Fibroblast of villous mesenchyme (primary cell): ENCODE results near the gene PPP6R3. TPM values are rescaled to one million over a fixed set of nuclear protein-coding genes. Genes with fewer than 3 reads are reported as not detected.

Experiments used
- DNase-seq: peaks from one replicate; pipeline ENCODE4 v3.0.0-alpha.2; 2010; ENCODE audit warnings: low read depth
- H3K4me3 ChIP-seq: 2 replicates; pipeline ENCODE4 v1.5.1; 2011; ENCODE audit warnings: low read depth, mild to moderate bottlenecking, low read length
- total RNA-seq: library from RNA; depleted of rRNA; stranded (reverse); fragments of >200 nt; gene quantifications from 2 replicates; pipeline ENCODE4 v1.2.3, GENCODE V29; 2012
- TF ChIP-seq, protein P1 (sequence below): IDR thresholded peaks from 2 replicates; pipeline ENCODE4 v1.5.1; 2012; ENCODE audit warnings: low read depth, mild to moderate bottlenecking, low read length; ENCODE audit not compliant: insufficient read depth

Gene PPP6R3
- total RNA-seq, 1 donor: 218 TPM

- peak; percentile 100 for DNase-seq
- TF ChIP-seq, protein P1, sequence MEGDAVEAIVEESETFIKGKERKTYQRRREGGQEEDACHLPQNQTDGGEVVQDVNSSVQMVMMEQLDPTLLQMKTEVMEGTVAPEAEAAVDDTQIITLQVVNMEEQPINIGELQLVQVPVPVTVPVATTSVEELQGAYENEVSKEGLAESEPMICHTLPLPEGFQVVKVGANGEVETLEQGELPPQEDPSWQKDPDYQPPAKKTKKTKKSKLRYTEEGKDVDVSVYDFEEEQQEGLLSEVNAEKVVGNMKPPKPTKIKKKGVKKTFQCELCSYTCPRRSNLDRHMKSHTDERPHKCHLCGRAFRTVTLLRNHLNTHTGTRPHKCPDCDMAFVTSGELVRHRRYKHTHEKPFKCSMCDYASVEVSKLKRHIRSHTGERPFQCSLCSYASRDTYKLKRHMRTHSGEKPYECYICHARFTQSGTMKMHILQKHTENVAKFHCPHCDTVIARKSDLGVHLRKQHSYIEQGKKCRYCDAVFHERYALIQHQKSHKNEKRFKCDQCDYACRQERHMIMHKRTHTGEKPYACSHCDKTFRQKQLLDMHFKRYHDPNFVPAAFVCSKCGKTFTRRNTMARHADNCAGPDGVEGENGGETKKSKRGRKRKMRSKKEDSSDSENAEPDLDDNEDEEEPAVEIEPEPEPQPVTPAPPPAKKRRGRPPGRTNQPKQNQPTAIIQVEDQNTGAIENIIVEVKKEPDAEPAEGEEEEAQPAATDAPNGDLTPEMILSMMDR: no peak
- H3K4me3 ChIP-seq: peak overlapping the region; percentile 90
Measured at GRCh38 chr11:68459886-68460740, 439 bp upstream of the PPP6R3 start.

DNA sequence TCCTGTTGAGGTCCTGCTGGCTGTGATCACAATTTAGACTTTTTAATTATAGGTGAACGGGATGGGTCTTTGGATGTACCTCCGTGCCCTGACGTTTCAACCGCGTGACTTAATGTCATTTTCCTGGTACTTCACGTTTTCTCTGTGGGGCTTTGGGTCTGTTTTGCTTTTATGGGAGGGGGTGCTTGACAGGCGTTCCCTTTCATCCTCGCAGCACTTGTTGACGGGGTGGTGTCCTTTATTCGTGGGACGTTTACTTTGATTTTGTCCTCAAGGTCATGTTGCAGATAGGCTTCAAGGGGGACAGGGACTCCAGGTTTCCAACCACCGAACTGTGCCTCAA is 994 bp downstream of the PPP6R3 start:
- TF ChIP-seq, protein P1: no peak
- H3K4me3 ChIP-seq: peak overlapping the region; percentile 90
- no peak for DNase-seq

DNA sequence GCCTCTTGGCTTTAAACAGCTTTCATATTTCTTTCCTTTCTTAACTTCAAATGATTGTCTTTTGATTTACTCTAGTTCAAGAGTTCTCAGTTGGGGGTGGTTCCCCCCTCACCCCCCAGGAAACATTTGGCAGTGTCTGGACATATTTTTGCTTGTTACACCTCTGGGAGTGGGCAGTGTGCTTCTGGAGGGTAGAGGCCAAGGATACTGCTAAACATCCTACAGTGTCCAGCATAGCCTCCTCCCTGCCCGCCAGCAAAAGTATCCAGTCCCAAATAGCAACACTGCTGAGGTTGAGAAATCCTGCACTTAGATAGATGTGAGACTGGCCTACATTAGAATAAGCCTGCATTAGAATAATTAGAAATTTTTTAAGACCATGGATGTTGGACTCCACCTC is 3.2 kb downstream of the PPP6R3 start:
- DNase-seq: no peak
- TF ChIP-seq, protein P1: no peak
- peak overlapping the region; percentile 2 for H3K4me3 ChIP-seq

- DNase-seq: no peak
- H3K4me3 ChIP-seq: no peak overlapping the region
- TF ChIP-seq, protein P1: no peak
Measured at GRCh38 chr11:68467201-68467834, 6.8 kb downstream of the PPP6R3 start.

DNA sequence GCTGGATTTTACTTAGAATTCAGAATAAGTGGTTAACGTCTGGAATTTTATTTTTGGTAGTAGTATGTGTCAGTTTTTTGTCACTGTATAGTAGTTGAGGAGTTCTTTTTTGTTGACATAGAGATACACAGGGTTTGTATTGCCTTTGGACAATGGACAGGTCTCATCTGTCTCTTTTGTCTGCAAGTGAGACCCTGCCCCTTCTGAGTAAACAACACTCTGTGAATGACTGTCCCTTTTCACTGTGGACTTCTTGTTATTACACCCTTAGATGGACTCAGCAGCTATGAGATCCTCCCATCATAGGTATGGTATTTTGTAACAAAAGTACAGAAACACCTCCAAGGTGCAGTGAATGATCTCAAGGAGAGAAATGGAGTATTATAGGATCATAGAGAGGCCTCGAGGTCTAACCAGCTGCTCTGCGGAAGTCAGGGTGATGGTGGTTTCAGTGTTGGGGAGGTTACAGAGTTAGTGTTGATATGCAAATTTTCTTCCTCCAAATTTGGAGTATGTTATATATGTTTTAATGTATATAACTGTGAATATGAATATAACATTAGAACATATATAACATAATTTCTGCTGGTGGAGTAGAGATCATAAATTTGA is 7.8 kb downstream of the PPP6R3 start:
- no peak overlapping the region for H3K4me3 ChIP-seq
- TF ChIP-seq, protein P1: no peak
- DNase-seq: no peak

DNA sequence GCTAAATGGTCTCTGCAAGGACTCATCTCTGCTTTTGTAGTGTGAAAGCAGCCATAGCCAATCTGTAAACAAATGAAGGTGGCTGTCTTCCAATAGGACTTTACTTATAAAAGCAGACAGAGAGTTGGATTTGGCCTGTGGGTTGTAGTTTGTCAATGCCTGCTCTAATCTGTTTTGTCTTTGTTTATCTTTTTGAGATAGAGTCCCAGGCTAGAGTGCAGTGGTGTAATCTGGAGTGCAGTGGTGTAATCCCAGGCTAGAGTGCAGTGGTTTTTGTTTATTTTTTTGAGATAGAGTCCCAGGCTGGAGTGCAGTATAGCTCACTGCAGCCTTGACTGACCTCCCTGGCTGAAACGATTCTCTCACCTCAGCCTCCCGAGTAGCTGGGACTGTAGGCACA is 8.6 kb downstream of the PPP6R3 start:
- DNase-seq: peak; percentile 82
- TF ChIP-seq, protein P1: no peak

More for the DNA sequence above, 8.6 kb downstream of the PPP6R3 start:
- no peak overlapping the region for H3K4me3 ChIP-seq
